ENCODE results near the gene HACL1. TPM values are rescaled to one million over a fixed set of nuclear protein-coding genes. Genes with fewer than 3 reads are reported as not detected.
A peak's percentile ranks its signal among the peaks of the same experiment; 100 is the strongest.
"Not testable (repeated sequence)": the region's sequence is repeated elsewhere in the genome, so short reads cannot be mapped to it uniquely, and the experiment has no call there.

HACL1 gene
- total RNA-seq, 1 donor from 2014 or later = 34.0 TPM

DNA sequence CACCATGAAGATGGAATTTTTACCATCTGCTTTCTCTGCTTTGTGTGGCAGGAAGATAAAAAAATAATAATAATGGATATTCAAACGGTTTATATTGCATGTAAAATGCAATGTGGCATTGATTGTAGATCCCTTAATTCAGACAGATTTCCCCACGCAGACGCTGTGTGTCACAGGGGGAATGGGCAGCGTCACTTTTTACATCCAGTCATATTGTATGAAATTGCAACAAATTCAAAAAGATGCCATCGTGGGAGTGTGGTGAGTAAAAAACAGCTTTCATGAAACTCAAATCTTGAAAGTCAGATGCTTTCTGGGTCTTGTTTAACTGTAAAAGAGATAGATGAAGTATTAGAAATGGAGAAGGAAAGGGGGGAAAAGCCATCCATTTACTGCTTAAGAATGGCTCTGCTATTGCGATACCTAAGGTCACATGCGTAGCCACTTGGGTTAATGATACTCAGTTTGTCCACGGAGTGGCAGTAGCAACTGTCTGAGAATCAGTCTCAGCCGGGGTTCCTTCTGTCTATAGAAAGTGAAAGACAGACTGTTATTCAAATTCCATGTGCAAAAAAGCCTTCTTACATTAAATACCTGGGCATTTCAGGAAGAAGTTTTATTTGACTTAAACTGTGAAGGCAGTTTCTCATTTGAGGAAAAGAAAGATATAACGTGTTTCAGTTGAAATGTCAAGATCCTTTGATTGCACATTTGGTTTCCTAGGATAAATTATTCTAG lies 28.7 kb upstream of the HACL1 start:
- DNase-seq = peak; percentile 95

DNA sequence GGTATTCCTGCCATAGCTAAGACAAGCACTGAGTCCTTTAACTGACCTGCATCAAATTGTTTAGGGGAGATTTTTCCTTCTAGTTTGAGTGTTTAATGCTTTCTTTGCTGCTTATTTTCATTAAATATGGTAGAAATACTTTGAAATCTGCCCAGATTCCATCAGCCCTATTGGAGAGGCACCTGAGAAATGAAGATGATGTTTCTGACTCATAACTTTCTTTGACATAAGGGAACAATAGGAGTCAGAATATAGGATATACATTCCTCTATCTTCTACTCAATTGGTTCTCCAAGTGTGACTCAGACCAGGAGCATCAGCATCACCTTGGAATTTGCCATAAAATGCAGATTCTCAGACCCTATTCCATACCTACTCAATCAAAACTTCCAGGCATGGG lies 27.6 kb upstream of the HACL1 start:
- DNase-seq = no peak

DNA sequence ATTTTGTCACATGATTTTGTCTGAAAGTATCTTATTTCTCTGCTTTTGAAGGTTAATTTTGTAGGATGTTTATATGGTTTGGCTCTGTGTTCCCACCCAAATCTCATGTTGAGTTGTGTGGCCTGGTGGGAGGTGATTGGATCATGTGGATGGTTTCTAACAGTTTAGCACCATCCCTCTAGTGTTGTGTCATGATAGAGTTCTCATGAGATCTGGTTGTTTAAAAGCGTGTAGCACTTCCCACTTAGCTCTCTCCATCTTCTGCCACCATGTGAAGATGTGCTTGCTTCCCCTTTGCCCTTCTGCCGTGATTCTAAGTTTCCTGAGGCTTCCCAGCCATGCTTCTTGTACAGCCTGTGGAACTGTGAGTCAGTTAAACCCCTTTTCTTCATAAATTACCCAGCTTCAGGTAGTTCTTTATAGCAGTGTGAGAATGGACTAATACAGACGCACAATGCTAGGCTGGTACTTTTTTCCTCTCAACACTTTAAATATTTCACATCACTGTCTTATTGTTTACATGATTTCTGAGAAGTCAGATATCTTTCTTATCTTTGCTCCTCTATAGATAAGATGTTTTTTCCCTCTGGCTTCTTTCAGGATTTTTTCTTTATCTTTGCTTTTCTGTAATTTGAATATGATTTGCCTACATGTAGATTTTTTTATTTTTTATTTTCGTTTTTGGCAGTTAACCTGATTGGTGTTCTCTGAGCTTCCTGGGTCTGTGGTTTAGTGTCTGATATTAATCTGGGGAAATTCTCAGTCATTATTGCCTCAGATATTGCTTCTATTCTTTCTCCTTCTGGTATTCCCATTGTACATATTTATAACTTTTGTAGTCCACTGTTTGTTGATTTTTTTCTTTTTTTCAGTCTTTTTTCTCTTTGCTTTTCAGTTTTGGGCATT lies 22.4 kb upstream of the HACL1 start:
- no peak for DNase-seq

DNA sequence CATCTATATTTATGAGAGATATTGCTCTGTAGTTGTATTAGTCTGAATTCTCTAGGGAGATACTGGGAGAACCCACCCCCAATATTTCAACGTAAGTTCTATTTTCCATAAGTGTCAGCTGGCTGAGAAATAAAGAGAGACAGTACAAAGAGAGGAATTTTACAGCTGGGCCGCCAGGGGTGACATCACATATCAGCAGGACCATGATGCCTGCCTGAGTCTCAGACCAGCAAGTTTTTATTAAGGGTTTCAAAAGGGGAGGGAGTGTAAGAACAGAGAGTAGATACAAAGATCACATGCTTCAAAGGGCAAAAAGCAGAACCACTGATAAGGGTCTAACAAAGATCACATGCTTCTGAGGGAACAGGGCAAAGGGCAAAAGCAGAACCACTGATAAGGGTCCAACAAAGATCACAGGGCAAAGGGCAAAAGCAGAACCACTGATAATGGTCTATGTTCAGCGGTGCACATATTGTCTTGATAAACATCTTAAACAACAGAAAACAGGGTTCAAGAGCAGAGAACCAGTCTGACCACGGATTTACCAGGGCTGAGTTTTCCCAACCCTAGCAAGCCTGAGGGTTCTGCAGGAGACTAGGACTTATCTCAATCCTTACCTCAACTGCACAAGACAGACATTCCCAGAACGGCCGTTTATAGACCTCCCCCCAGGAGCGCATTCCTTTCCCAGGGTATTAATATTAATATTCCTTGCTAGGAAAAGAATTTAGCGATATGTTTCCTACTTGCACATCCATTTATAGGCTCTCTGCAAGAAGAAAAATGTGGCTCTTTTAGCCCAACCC lies 18.5 kb upstream of the HACL1 start:
- not testable (repeated sequence) for DNase-seq

DNA sequence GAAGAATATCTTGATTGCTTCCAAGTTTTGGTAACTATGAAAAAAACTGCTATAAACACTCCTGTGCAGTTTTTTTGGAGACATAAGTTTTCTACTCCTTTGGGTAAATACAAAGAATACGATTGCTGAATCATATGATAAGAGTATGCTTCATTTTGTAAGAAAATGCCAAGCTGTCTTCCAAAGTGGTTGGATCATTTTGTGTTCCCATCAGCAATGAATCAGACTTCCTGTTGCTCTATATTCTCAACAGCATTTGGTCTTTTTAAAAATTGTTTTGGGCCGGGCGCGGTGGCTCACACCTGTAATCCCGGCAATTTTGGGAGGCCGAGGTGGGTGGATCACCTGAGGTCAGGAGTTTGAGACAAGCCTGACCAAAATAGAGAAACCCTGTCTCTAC lies 14.7 kb upstream of the HACL1 start:
- DNase-seq = peak; percentile 38

DNA sequence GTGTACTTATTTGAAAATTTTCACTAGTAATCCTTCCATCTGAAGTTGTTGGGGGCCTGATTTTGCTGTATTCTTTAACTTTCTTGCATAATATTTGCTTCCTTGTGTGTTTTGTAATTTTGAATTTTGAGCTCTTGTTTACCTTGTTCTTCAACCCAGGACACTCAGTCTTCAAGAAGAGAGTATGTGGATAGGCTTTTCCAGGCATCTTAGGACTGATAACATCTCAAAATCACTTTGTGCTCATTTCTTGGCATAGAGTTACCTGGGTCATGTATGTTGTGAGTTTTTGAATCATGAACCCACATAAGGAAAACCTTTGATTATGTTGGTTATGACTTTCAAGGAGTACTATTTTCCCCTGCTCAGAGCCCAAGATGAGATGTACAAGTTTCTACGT lies 13.6 kb upstream of the HACL1 start:
- DNase-seq = no peak

DNA sequence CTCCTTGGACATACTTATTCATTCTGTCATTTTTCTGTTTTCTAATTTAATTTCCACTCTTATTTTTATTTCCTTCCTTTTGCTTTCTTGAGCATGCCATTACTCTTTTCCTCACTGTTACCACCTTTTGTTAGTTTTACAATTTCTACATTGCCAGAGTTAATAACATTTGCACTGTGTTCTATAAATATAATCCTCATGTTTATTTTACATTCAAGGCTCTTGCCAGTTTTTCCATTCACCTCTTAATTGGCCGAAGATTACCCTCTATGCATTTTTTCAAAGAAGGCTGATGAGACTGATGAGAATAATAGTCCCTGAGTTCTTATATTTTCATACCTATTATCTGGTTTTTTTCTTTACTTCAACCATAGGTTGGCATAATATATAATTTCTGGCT lies 10.6 kb upstream of the HACL1 start:
- DNase-seq = no peak

DNA sequence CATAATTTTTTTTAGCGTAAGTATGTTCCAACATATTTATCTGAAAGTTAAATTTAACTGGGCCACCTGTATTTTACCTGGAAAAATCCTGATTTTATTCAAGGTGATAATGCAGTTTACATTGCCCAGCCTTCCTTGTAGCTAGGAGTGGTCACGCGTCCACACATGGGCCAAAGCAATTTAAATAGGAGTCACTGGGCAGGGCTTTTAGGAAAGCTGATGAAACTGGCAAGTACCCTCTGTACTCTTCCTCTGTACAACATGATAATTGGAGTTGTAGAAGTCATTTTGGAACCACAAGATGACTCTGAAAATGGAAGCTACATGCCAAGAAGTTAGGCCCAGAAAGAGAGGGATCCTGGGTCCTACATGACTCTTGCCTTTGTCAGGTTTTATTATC lies 9.6 kb upstream of the HACL1 start:
- no peak for DNase-seq

DNA sequence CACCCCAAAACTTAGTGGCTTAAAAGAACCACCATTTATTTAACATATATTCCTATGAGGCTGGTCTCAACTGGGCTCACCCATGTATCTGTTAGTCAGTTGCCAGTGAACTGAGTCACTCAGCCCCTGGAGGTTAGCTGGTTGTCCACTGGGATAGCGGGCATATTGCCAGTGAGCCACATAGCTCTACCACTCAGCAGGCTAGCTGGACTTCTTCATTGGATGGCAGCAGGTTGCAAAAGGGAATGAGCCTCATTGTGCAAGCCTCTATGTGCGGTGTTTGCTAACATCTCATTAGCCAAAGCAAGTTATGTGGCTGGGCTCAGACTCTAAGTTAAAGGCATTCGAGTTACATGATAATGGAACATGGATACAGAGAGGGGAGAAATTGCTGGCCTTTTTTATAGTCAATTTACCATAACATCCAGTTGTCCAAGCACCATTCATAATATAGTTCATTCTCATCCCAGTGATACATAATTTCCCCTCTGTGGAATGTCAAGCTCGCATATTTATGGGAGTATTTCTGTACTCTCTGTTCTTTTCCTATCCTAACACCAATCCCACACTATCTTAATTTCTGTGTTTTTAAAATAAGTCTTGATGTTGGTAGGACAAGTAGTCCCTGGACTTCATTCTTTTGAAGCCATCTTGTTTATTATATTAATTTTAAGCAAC lies 8.9 kb upstream of the HACL1 start:
- no peak for DNase-seq

DNA sequence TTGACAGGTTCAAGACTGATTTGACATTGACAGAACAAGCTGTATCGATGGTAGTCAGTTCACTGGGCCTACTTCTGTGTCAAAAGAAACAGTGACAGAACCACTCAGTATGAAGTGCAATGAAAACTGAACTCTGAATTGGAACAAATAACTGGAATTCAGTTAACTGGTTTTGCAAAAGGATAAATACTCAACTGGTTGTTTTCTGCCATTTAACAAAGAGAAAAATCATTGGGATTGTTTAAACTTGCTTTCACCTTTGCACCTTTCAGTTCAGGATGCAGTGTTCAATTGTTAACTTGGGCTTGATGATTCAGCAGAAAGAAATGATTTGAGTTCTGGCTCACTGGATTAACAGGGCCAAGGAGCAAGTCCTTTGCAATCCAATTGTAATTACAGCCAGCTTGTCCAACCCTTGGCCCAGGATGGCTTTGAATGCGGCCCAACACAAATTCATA lies 5.1 kb upstream of the HACL1 start:
- DNase-seq = peak; percentile 54

DNA sequence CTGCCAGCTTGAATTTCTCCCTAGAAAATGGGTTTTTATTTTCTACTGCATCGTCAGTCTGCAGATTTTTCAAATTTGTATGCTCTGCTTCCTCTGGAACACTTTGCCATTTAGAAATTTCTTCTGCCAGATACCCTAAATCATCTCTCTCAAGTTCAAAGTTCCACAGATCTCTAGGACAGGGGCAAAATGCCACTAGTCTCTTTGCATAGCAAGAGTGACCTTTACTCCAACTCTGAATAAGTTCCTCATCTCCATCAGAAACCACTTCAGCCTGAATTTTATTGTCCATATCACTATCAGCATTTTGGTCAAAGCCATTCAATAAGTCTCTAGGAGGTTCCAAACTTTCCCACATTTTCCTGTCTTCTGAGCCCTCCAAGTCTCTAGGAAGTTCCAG lies 3.2 kb upstream of the HACL1 start:
- not testable (repeated sequence) for DNase-seq

DNA sequence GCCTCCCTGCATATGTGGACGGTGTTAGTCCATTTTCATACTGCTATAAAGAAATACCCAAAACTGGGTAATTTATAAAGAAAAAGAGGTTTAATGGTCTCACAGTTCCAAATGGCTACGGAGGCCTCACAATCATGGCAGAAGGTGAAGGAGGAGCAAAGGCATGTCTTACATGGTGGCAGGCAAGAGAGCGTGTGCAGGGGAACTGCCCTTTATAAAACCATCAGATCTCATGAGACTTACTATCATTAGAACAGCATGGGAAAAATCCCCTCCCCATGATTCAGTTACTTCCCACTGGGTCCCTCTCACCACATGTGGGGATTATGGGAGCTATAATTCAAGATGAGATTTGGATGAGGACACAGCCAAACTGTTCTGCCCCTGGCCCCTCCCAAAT lies 1.4 kb upstream of the HACL1 start:
- not testable (repeated sequence) for DNase-seq

DNA sequence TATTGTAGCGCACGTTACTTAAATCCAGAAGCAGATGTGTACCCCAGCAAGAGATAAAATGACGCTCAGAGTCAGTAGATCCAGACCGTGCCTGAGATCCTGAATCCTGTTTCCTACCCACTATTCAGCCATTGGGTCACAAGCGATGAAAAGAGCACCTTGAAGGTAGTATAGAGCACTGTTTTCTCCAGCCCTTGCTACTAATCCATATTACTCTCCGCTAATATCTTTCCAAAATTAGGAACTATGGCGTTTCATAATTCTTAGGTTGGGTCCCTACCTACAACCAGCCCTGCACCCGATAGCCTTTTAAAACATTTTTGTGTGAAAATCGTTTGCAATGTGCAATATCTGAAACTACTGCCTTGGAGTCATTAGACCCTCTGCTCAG lies 772 bp upstream of the HACL1 start:
- no peak for DNase-seq

DNA sequence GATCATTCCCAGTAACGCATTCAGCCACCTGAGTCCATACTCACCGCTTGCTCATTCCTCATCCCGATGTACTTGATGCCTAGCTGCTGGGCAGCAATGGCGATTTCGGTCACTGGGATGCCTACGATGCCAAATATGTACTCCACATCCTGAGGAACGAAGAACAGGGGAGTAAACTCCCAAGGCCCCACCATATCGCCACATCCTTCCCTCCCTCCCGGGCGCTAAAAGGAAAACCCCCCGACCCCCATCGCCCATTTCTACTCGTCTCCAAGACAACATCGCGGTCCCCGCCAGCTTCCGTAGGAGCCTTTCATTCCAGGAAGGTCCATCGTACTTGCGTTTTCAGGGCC lies 347 bp downstream of the HACL1 start:
- DNase-seq = no peak

DNA sequence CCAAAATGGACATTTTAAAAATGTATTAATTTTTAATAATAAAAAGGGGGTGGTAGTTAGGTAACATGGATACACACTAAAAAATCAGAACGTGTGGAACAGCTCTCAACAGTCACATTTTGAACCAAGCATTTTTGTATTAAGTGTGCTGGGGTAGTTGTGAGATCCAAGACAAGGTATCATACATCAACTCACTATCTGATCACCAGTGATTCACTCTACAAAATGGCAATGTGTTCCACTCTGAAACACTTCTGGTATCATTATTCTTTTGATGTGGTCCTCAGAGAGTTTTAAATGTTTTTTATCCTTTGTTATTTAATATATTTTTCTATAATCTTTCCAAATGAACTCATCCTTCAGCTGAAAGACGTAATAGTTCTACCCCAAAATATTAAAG lies 5.4 kb downstream of the HACL1 start:
- no peak for DNase-seq

DNA sequence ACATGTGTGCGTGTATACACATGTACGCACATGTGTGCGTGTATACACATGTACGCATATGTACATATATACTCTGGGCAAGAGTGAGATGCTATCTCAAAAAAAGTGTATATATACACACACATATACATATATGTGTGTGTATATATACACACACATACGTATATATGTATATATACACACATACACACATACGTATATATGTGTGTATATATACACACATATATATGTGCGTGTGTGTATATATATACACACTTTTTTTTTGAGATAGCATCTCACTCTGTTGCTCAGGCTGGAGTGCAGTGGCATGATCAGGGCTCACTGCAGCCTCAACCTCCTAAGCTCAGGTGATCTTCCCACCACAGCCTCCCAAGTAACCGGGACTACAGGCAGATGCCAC lies 8.4 kb downstream of the HACL1 start:
- no peak for DNase-seq

DNA sequence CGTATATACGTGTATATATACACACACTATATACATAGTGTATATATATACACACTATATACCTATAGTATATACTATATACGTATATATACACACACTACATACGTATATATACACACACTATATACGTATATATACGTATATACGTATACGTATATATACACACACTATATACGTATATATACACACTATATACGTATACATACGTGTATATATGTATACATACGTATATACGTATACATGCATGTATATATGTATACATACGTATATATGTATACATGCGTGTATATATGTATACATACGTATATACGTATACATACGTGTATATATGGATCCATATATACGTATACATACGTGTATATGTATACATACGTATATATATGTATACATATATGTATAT lies 9.4 kb downstream of the HACL1 start:
- DNase-seq = no peak

DNA sequence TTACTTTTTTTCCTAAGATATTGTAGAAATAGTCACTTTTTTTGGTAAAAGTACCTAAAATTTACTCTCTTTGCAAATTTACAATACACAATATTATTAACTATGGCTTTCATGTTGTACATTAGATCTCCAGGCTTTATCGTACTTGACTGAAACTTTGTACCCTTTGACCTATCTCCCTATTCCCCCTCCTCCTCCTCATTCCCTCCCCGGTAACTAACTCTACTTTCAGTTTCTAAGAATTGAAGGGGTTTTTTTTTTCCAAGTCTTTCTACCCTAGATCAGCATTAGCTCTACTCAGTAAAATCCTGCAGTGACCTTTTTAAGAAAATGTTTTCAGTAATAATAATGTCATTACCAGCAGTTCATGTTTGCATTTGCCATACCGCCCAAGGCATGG lies 10.1 kb downstream of the HACL1 start:
- no peak for DNase-seq

DNA sequence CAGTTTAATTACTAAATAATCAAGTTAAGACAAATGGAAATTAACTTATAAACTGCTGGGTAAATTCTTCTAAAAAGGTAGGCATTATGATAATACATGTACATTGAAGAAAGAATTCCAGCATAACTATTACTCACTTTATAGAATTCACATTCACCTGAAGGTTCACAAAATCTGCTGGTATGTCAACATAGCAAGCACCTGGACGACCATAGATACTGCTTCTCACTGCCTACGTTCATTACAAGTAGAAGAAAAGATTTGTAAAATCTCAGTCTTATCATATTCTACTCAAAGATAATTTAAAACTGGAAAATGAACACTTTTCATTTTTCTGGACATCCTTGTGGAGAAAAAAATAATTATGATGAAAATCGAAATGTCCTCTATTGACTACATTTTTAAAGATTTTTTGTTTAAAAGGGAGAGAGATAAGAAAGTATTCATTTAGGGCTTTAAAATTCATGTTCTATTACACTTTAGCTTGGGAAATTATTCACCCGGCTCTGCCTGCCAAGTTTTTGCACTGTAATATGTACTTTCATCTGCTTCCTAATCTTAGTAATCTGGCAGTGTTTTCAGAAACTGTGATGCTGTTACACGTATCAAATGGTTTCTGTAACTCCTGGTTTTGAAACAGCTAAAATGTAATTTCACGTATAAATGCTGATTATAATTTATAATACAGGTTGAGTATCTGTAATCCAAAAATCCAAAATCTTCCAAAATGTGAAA lies 16.1 kb downstream of the HACL1 start:
- DNase-seq = no peak

DNA sequence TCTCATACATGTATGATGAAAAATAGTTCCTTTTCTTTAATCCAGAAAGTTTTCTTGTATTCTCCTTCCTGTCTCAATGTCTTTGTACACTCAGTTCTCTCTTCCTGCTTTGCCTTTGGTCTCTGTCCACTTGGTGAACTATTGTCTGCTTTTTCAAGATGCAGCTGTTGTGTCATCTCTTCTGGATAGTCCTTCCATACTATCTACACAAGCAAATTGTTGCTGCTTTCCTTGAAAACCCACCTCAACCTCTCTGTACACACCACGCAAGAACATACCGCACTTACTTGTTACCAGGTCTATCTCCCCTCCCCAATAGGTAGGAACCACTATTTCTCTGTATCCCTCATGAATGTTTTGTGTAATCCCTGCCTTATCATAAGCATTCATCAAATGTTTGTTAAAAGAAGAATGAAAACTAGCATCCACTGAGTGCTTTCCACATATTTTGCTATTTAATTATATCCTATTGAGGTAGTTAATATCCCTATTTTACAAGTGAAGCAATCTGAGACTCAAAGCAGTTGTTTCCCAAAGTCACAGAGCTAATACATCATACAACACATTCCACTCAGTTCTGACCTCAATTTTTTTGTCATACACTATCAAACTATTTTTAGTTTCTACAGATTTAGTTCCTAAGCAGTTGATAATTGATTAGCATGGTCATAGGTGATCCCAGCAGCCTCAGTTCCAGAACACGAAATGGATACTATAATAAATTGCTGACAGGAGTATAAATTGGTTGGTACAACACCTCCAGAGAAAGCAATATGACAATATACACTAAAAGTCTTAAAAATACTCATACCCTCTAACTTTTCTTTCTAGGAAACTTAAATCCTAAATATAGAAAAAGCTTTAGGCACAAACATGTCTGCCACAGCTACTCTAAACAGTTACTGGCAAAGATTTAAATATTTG lies 19.6 kb downstream of the HACL1 start:
- DNase-seq = no peak

DNA sequence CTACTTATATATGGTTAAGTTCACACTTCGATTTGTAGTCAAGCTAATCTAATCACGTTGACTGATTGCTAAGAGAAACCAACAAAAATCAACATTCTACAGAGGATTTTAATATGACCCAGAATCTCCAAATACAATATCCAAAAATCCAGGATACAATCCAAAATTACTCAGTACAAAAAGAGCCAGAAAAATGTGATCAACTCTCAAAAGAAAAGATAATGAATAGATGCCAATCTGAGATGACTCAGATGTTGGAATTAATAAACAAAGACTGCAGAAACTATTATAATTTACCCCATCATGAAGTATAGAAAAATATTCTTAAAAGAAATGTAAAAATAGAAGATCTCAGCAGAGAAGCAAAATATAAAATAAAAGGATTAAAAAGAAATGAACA lies 22.3 kb downstream of the HACL1 start:
- DNase-seq = no peak
